ENCODE measurements around the gene AP1S1.

DNA sequence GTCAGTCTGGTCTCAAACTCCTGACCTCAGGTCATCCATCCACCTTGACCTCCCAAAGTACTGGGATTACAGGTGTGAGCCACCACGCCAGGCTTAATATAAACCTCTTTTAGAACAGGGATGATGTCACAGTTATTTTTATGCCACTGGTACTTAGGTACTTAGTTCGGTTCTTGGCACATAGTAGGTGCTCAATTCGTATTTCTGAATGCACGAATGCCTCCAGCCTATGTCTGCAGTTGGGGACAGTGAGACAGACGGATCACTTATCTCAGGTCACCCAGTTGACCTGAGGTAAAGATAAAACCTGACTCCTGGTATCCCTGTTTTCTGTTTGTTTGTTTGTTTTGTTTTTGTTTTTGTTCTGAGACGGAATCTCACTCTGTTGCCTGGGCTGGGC is 31.9 kb downstream of the AP1S1 start:
- TF ChIP-seq POLR2A (IDR thresholded peaks at IDR 0.05) (no peak), EP300 (IDR thresholded peaks at IDR 0.05) (no peak)
- TF ChIP-seq, protein P1, sequence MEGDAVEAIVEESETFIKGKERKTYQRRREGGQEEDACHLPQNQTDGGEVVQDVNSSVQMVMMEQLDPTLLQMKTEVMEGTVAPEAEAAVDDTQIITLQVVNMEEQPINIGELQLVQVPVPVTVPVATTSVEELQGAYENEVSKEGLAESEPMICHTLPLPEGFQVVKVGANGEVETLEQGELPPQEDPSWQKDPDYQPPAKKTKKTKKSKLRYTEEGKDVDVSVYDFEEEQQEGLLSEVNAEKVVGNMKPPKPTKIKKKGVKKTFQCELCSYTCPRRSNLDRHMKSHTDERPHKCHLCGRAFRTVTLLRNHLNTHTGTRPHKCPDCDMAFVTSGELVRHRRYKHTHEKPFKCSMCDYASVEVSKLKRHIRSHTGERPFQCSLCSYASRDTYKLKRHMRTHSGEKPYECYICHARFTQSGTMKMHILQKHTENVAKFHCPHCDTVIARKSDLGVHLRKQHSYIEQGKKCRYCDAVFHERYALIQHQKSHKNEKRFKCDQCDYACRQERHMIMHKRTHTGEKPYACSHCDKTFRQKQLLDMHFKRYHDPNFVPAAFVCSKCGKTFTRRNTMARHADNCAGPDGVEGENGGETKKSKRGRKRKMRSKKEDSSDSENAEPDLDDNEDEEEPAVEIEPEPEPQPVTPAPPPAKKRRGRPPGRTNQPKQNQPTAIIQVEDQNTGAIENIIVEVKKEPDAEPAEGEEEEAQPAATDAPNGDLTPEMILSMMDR (IDR thresholded peaks at IDR 0.05), result no peak

Data from upper lobe of left lung (tissue), 4 donors.